Thyroid gland (tissue), 4 donors: ENCODE measurements around the gene TMEM186. TPM values are rescaled to one million over a fixed set of nuclear protein-coding genes. Genes with fewer than 3 reads are reported as not detected.

Experiments
- DNase-seq, 2 donors: peaks; one replicate each; pipeline ENCODE4 v3.0.0-alpha.2; 2019
- H3K27ac ChIP-seq, 3 donors: fragments of 200-600 bp; sonication (generic); 1 replicate in 2 of 3; 2 replicates in 1 of 3; pipeline ENCODE4 v1.5.1; 2016 to 2019; ENCODE audit warnings: mild to moderate bottlenecking in 1 of 3, moderate library complexity in 1 of 3
- H3K27me3 ChIP-seq: fragments of 200-600 bp; sonication (generic); one replicate; pipeline ENCODE4 v1.5.1; 2019
- H3K36me3 ChIP-seq, 2 donors: fragments of 200-600 bp; sonication (generic); one replicate each; pipeline ENCODE4 v1.5.1; 2016 to 2019
- H3K4me1 ChIP-seq, 2 donors: fragments of 200-600 bp; sonication (generic); one replicate each; pipeline ENCODE4 v1.5.1; 2017 to 2019
- H3K4me3 ChIP-seq, 3 donors: fragments of 200-600 bp; sonication (generic); replicated peaks in 1 of 3; 1 replicate in 2 of 3; 2 replicates in 1 of 3; pipeline ENCODE4 v1.5.1; 2016; ENCODE audit warnings: mild to moderate bottlenecking in 1 of 3
- H3K9me3 ChIP-seq: fragments of 200-600 bp; sonication (generic); one replicate; pipeline ENCODE4 v1.5.1; 2017
- CTCF ChIP-seq, 6 experiments: fragments of 200-600 bp in 3 of 6; fragments of 450-650 bp in 3 of 6; sonication (generic) in 3 of 6; IDR thresholded peaks; one replicate each; pipeline ENCODE4 v1.5.1; 2016 to 2019; ENCODE audit warnings: antibody characterized with exemption in 6 of 6, mild to moderate bottlenecking in 2 of 6, inconsistent platforms in 1 of 6, moderate library complexity in 1 of 6
- POLR2A ChIP-seq, 2 donors: fragments of 450-650 bp; IDR thresholded peaks; one replicate each; pipeline ENCODE4 v1.6.1; 2017; ENCODE audit warnings: antibody characterized with exemption in 2 of 2, mild to moderate bottlenecking in 2 of 2, moderate library complexity in 1 of 2
- WGBS, 2 donors: methylation state at CpG; one replicate each; pipeline ENCODE4 v1.1.5; 2017; 5-methylcytosine and 5-hydroxymethylcytosine counted together
- intact Hi-C: fragments of 100-400 bp; cut with DNase I; formaldehyde crosslinking; loops from one replicate; pipeline ENCODE4 v1.15.1; 2023
- total RNA-seq, 4 donors: library from RNA; depleted of rRNA; stranded (reverse); fragments of >200 nt; gene quantifications; one replicate each; pipeline ENCODE4 v1.2.3, GENCODE V29; 2016

The TMEM186 gene
- total RNA-seq, 4 donors from 2014 or later, result 6.6 to 9.2 (median 8.2) TPM

DNA sequence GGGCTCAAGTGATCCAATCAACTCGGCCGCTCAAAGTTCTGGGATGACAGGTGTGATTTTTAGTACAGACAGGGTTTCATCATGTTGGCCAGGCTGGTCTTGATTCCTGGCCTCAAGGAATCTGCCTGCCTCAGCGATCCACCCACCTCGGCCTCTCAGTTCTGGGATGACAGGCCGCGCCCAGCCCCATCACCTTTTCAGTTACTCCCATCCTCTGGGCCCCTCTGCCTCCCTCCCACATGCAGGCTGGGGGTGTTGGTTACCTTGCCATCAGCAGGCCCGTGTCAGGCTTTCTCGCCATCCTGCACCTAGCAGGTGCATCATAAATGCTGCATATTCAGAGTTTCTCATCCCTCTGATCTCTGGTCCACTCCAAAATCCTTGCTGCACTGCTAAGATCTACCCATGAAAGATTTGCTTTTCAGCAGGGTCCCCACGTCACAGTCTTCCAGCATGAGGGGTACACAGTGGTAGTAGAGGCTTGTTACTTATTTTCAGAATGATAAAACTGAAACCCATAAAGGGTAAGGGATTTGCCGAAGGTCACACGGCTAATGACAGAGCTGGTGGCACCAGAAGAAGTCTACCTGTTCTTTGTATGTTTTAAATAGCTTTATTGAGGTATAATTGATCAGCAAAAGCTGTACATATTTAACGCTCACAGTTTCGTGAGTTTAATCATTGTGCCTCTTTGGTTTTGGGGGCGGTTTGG, 16.8 kb upstream of the TMEM186 start:
- TF ChIP-seq POLR2A (IDR thresholded peaks at IDR 0.05), result no peak
- intact Hi-C loops, result no loop called here
- DNase-seq, result no peak
- H3K9me3 ChIP-seq, result no peaks in the 10 kb centered on the region
- H3K4me3 ChIP-seq, result no peak overlapping the region
- H3K36me3 ChIP-seq, result peaks cover 64 to 65% of the 10 kb centered on the region in 2 donors
- WGBS, 2 donors, result 91 to 94% methylated on average over 14 of the region's 14 CpGs
- no peaks in the 10 kb centered on the region for H3K4me1 ChIP-seq
- no peak overlapping the region for H3K27ac ChIP-seq
- H3K27me3 ChIP-seq, result no peaks in the 10 kb centered on the region

- H3K27me3 ChIP-seq, result no peaks in the 10 kb centered on the region
- TF ChIP-seq POLR2A (IDR thresholded peaks at IDR 0.05), result no peak
- no peak for TF ChIP-seq CTCF (IDR thresholded peaks at IDR 0.05)
- no peak for DNase-seq
- H3K4me3 ChIP-seq, result no peak overlapping the region
- intact Hi-C loops, result no loop called here
- peaks cover 84 to 85% of the 10 kb centered on the region in 2 donors for H3K36me3 ChIP-seq
- no peaks in the 10 kb centered on the region for H3K4me1 ChIP-seq
- H3K27ac ChIP-seq, result no peak overlapping the region
- H3K9me3 ChIP-seq, result no peaks in the 10 kb centered on the region
- WGBS, 2 donors, result 75 to 88% methylated on average over 12 of the region's 12 CpGs
Observed at GRCh38 chr16:8812162-8812843, 14.9 kb upstream of the TMEM186 start.

DNA sequence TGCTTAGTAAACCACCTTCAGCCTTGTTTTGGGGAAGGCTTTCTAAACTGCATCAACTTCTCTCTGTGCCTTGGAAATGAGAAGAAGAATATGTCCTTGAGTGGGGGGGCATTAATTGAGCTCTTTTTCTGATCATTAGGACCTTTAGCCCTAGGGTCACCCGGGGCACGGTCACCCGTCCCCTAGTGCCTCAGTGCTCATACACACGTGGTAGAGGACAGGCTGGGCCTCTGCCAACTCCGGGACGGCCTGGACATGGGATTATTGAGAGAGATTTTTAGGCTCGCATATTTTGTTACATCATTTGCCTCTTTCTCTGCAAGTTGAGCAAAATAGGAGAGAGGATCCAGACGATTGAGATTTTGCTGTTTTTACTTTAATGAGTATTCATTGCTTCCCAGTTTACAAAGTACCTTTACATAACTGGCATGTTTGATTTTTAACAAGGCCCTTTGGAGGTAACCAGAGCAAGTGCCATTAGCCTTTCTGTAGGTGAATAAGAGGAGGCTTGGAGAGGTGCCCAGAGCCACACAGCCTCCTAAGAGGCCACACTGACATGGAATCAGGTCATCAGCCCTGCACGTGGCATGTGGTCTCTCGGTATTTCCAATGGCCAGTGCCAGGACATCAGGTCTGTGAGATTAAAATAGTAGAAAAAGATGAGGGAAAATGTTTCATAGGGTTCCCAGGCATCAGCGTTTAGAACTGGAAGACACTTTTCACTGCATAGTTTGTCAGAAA, 11.3 kb upstream of the TMEM186 start:
- Histone ChIP-seq H3K27ac (no peak overlapping the region), H3K27me3 (no peaks in the 10 kb centered on the region), H3K36me3 (peaks cover 92 to 94% of the 10 kb centered on the region in 2 donors), H3K9me3 (no peaks in the 10 kb centered on the region), H3K4me3 (no peak overlapping the region), H3K4me1 (no peaks in the 10 kb centered on the region)
- DNase-seq, result no peak
- 89 to 92% methylated on average over 11 of the region's 11 CpGs for WGBS, 2 donors
- no peak for TF ChIP-seq POLR2A (IDR thresholded peaks at IDR 0.05)
- intact Hi-C loops, result no loop called here

- H3K36me3 ChIP-seq, result peaks cover 86 to 92% of the 10 kb centered on the region in 2 donors
- no peak for DNase-seq
- TF ChIP-seq CTCF (IDR thresholded peaks at IDR 0.05) (no peak), POLR2A (IDR thresholded peaks at IDR 0.05) (no peak)
- H3K4me1 ChIP-seq, result no peaks in the 10 kb centered on the region
- H3K4me3 ChIP-seq, result no peak overlapping the region
- intact Hi-C loops, result no loop called here
- no peaks in the 10 kb centered on the region for H3K27me3 ChIP-seq
- no peaks in the 10 kb centered on the region for H3K9me3 ChIP-seq
- WGBS, 2 donors, result 97 to 100% methylated on average over 3 of the region's 3 CpGs
- no peak overlapping the region for H3K27ac ChIP-seq
Observed at GRCh38 chr16:8808009-8808408, 10.6 kb upstream of the TMEM186 start.

- H3K27ac ChIP-seq, result no peak overlapping the region
- 96 to 98% methylated on average over 5 of the region's 5 CpGs for WGBS, 2 donors
- intact Hi-C loops, result no loop called here
- peaks cover 84 to 92% of the 10 kb centered on the region in 2 donors for H3K36me3 ChIP-seq
- H3K27me3 ChIP-seq, result no peaks in the 10 kb centered on the region
- no peak for DNase-seq
- TF ChIP-seq CTCF (IDR thresholded peaks at IDR 0.05) (no peak), POLR2A (IDR thresholded peaks at IDR 0.05) (no peak)
- no peak overlapping the region for H3K4me3 ChIP-seq
- no peaks in the 10 kb centered on the region for H3K4me1 ChIP-seq
- H3K9me3 ChIP-seq, result no peaks in the 10 kb centered on the region
Observed at GRCh38 chr16:8807189-8807588, 9.8 kb upstream of the TMEM186 start.
